ENCODE measurements around the gene CWC22.
"Not testable (repeated sequence)": the region's sequence is repeated elsewhere in the genome, so short reads cannot be mapped to it uniquely, and the experiment has no call there.

CWC22 gene

DNA sequence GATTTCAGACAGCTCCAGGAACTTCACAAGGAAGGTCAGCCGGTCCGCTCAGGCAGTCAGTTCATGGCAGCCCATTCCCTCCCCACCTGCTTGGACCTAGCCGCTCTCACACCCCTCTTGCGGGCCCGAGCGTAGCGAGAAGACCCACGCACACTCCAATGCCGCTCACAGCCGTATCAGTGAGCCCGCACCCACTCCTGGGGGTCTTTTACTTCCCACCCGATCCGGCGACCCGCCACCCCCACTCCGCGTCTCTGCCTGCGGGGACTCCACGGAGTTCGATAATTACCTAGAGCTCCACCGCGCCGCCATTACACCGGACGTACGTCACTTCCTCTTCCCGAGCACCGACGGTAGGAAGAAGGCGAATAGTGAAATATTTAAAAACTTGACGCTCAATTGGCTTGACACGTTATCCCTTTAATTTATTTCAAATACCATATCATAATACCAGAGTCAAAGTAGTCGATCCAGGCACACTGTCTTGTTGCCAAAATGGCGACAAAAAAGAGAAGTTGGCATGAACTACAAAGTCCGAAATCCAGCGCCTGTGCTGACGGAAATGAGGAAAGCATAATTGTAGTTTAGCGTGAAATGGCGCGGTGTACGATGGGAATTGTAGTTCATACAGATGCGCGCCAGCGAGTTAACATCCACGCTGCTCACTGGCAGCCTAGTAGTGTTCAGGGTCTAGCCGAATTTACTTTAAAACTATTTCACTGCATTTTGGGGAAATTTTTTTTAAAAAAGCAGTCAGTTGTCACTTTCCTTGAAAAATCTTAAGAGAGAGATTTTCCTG is at the start of gene CWC22:
Gene CWC22, minus strand, starts transcription at position 517 of the 799 bp plus-strand sequence. CDS start 13,956 bp downstream, outside the sequence.
- peak; percentile 72 to 93 (median 88) for DNase-seq

DNA sequence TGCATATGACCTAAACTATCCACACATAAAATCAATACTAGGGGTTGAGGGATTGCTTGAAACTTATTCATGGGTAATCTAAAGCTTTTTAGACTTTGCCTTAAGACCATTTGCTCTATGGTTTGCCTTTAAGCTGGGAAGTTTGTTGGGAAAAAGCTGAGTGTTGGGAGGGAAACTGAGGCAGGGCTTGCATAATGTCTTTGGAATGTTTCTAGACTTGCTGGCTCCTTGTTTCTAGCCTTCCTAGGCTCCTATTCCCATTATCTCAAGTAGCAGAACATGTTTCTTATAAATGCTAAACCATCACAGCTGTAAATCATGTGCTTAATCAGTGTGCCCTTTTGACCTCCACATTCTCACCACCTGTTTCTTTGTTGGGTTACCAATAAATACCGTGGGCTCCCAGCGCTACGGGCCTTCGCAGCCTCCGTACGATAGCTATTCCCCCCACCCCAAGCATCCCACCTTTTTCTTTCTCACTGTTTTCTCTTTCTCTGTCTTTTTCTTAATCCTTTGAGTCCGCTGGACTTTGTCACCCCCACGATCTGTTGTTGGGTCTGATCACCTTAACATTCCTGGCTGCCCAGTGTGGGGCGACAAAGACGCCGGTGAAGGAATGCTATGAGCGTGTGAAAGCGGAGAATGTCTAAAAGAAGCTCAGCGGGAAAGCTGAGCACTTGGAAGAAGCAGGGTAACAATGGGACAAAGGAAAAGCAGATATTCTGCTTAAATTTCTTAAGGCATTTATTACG is 49.4 kb upstream of the CWC22 start:
- DNase-seq: no peak

DNA sequence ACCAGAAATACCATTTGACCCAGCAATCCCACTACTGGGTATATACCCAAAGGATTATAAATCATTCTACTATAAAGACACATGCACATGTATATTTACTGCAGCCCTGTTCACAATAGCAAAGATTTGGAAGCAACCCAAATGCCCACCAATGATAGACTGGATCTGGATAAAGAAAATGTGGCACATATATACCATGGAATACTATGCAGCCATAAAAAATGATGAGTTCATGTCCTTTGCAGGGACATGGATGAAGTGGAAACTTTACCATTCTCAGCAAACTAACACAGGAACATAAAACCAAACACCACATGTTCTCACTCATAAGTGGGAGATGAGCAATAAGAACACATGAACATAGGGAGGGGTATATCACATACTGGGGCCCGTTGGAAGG is 47.5 kb upstream of the CWC22 start:
- not testable (repeated sequence) for DNase-seq

- DNase-seq: no peak
These were observed 43.1 kb upstream of the CWC22 start for GRCh38 chr2:180050246-180050645.

DNA sequence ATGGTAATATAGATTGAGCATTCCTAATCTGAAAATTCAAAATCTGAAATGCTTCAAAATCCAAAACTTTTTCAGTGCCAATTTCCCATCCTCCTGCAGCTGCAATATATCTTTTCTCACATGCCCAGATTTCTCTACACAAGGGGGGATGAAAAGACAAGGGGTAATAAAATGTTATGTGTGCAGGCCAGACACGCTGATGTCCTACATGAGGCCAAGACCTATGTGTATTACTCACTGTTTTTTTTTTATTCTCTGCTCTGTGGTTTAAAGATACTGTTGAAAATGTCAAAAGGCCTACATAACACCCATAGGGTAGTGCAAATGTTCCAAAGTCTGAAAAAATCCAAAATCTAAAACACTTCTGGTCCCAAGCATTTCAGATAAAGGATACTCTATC is 41.2 kb upstream of the CWC22 start:
- no peak for DNase-seq

DNA sequence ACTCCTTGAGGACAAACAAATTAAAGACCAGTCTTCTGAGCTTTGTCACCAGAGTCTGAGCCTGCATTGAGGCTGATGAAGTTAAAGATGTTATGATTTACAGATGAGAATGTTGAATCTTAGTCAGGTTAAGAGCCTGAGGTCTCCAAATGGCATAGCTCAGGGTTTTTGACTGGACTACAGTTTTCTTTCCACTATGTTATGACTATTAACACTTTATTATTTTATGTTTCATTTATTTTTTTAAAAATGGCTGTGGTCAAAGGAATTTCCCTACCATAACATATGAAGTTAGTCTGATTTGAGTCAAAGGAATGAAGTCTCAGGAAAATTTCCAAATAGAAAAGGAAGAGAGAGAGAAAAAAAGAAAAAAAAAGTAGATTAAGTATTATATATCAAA is 39.7 kb upstream of the CWC22 start:
- no peak for DNase-seq

- DNase-seq: no peak
These were observed 39.1 kb upstream of the CWC22 start for GRCh38 chr2:180046202-180046601.

- no peak for DNase-seq
These were observed 33.2 kb upstream of the CWC22 start for GRCh38 chr2:180040146-180040925.

- DNase-seq: no peak
These were observed 31.9 kb upstream of the CWC22 start for GRCh38 chr2:180038997-180039396.

- no peak for DNase-seq
These were observed 27.1 kb upstream of the CWC22 start for GRCh38 chr2:180033993-180034894.

DNA sequence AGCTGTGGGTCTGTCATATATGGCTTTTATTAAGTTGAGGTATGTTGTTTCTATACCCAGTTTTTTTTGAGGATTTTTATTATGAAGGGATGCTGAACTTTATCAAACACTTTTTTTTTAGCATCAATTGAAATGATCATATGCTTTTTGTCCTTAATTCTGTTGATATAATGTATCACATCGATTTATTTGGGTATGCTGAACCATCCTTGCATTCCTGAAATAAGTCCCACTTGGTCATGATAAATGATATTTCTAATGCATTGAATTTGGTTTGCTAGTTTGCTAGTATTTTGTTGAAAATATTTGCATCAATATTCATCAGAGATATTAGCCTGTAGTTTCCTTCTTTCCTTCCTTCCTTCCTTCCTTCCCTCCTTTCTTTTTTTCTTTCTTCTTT is 22.5 kb upstream of the CWC22 start:
- DNase-seq: no peak

DNA sequence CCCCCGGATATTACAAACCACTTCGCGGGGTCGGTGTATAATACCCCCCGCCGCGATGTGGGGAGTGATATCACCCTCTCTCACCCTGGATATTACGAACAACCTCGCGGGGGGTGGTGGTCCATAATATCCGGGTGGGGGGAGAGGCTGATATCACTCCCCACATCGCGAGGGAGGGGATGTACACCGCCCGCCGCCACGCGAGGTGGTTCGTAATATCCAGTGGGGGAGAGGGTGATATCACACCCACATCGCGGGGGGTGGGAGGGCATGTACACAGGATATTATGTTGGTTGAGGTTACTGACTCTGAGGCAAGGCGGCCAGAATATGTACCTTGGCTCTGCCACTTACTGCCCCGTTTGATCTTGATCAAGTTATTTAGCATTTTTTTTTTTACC is 14.8 kb upstream of the CWC22 start:
- DNase-seq: no peak

GRCh38 chr2:180017784-180018183 is 10.7 kb upstream of the CWC22 start:
- DNase-seq: no peak

- DNase-seq: no peak
These were observed 9.8 kb upstream of the CWC22 start for GRCh38 chr2:180016937-180017336.

- no peak for DNase-seq
These were observed 9.0 kb upstream of the CWC22 start for GRCh38 chr2:180015951-180016709.

DNA sequence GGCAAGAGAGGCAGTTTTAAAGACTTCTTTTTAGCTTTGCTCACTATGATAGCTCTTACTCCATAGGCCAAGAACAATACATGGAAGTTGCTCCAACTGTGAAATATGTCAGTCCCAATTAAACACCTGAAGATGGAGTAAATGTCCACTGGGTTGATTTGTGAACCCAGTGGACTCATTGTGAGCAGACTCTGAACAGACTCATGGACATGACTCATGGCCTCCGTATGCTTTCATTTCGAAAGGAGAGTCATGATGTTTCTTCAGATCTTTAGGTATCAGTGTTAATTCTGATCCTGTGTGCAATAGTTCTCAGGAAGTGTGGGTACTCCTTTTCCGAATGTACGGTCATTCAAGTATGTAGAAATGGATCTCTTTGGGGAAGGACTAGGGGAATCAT is 5.4 kb upstream of the CWC22 start:
- DNase-seq: no peak

GRCh38 chr2:180010701-180011100 is 3.6 kb upstream of the CWC22 start:
- no peak for DNase-seq

GRCh38 chr2:180006231-180006630 is 866 bp downstream of the CWC22 start:
- no peak for DNase-seq

DNA sequence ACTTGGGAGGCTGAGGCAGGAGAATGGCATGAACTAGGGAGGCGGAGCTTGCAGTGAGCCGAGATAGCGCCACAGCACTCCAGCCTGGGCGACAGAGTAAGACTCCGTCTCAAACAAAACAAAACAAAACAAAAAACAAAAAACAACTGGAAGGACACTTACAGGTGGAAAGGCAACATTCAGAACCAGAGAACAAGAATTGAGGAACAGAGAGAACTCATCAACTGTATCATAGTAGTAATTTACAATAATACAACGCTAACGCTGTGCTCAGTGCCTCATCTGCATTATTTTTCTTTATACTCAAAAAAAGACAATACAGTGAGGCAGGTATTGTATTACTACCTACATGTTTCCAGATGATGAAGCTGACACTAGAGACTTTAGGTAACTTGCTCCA is 1.6 kb downstream of the CWC22 start:
- not testable (repeated sequence) for DNase-seq

GRCh38 chr2:180004731-180005130 is 2.4 kb downstream of the CWC22 start:
- DNase-seq: no peak

GRCh38 chr2:180003559-180003958 is 3.5 kb downstream of the CWC22 start:
- no peak for DNase-seq

GRCh38 chr2:180003073-180003472 is 4.0 kb downstream of the CWC22 start:
- no peak for DNase-seq

All from stimulated activated naive CD4-positive, alpha-beta T cell (primary cell).